GM12878 (cell line): ENCODE measurements around the gene SCGB1C2. TPM values are rescaled to one million over a fixed set of nuclear protein-coding genes. Genes with fewer than 3 reads are reported as not detected.

Experiments
- BCLAF1 ChIP-seq: fragments of 450-650 bp; IDR thresholded peaks from 2 replicates; pipeline ENCODE4 v1.6.1; 2017; ENCODE audit warnings: antibody characterized with exemption, mild to moderate bottlenecking, moderate library complexity
- NR2C2 ChIP-seq: IDR thresholded peaks from 2 replicates; pipeline ENCODE4 v1.6.1; 2011; ENCODE audit warnings: borderline replicate concordance, low read depth; ENCODE audit not compliant: control insufficient read depth, insufficient read length
- SRF ChIP-seq, 2 experiments: IDR thresholded peaks; 2 replicates each; pipeline ENCODE4 v1.6.1; 2011; ENCODE audit warnings: low read depth in 2 of 2, low read length in 2 of 2, mild to moderate bottlenecking in 1 of 2, moderate library complexity in 1 of 2
- polyA plus RNA-seq, 11 experiments: library from polyadenylated mRNA; depleted of rRNA in 4 of 11; unstranded in 6 of 11; stranded (reverse) in 5 of 11; fragments of >200 nt; fragmentation: Nextera tagmentation in 4 of 11; fragmentation: Illumina TruSeq in 1 of 11; extraction: Ambion mirVana in 4 of 11; extraction: Trizol in 1 of 11; gene quantifications; 1 replicate in 1 of 11; 2 replicates in 10 of 11; pipeline versions ENCODE4 v1.2.1 to v1.2.3, GENCODE V29; 2011 to 2016; ENCODE audit warnings: inconsistent platforms in 2 of 11, missing spikeins in 2 of 11, low read depth in 1 of 11
- small RNA-seq: library from RNA; depleted of rRNA; stranded (forward); fragments of <200 nt; gene quantifications from one replicate; pipeline ENCODE3, GENCODE V24; 2014
- total RNA-seq, 4 experiments: library from RNA; depleted of rRNA in 3 of 4; stranded (reverse); fragments of >200 nt in 3 of 4; fragmentation: Illumina TruSeq in 1 of 4; extraction: Trizol in 1 of 4; gene quantifications; 2 replicates each; pipeline versions ENCODE4 v1.2.1 to v1.2.3, GENCODE V29; 2013 to 2021

Gene SCGB1C2
- total and polyA plus RNA-seq, 10 of the 15 experiments (the other 5 are each of a cell fraction or from before 2014, with no cell fraction given) = not detected

GRCh38 chr17:187130-187529, 49.8 kb downstream of the SCGB1C2 start (continued):
- no peak for TF ChIP-seq NR2C2
- no peak for TF ChIP-seq BCLAF1
- no peak for TF ChIP-seq SRF (IDR thresholded peaks at IDR 0.05; ENCODE audit: low read depth in 2 of 2, low read length in 2 of 2)
- TF ChIP-seq, all 136 proteins: peak for 0

Small RNAs within 50 kb of the gene (small RNA-seq; reads per million reads assigned to genes)
- gene RF00026 = not detected

Other genes starting within 250 kb of the SCGB1C2 start
- gene DOC2B, start 44.1 kb downstream of the SCGB1C2 start, total RNA-seq (2014; rRNA removed) = not detected in 2 replicates
- not detected in 2 replicates for gene DOC2B, start 44.1 kb downstream of the SCGB1C2 start, total RNA-seq (2014; rRNA removed; fragmentation: Illumina TruSeq; extraction: Trizol)
- gene DOC2B, start 44.1 kb downstream of the SCGB1C2 start, total RNA-seq (2021) = not detected in 2 replicates
- gene DOC2B, start 44.1 kb downstream of the SCGB1C2 start, polyA plus RNA-seq (2011; rRNA removed) = not detected in 2 replicates
- gene DOC2B, start 44.1 kb downstream of the SCGB1C2 start, polyA plus RNA-seq (2014; fragmentation: Illumina TruSeq; extraction: Trizol) = not detected in 2 replicates
- not detected for gene DOC2B, start 44.1 kb downstream of the SCGB1C2 start, polyA plus RNA-seq (2014; fragmentation: Nextera tagmentation; extraction: Ambion mirVana)
- not detected in 2 replicates for gene DOC2B, start 44.1 kb downstream of the SCGB1C2 start, polyA plus RNA-seq (2014; rRNA removed)
- not detected for gene DOC2B, start 44.1 kb downstream of the SCGB1C2 start, polyA plus RNA-seq (2016; fragmentation: Nextera tagmentation; extraction: Ambion mirVana)
- gene RPH3AL, start 215.2 kb downstream of the SCGB1C2 start, total RNA-seq (2014; rRNA removed) = 0.49 and 0.62 TPM in 2 replicates
- gene RPH3AL, start 215.2 kb downstream of the SCGB1C2 start, total RNA-seq (2014; rRNA removed; fragmentation: Illumina TruSeq; extraction: Trizol) = 0.18 and 0.55 TPM in 2 replicates
- gene RPH3AL, start 215.2 kb downstream of the SCGB1C2 start, total RNA-seq (2021) = 0.51 and 1.2 TPM in 2 replicates
- gene RPH3AL, start 215.2 kb downstream of the SCGB1C2 start, polyA plus RNA-seq (2011; rRNA removed) = 0.45 and 0.53 TPM in 2 replicates
- gene RPH3AL, start 215.2 kb downstream of the SCGB1C2 start, polyA plus RNA-seq (2014; fragmentation: Illumina TruSeq; extraction: Trizol) = 0.22 TPM in 1 of 2 replicates, not detected in the other
- under 1 TPM in 1 of 2 experiments, not detected in 1; 0.04 TPM for gene RPH3AL, start 215.2 kb downstream of the SCGB1C2 start, polyA plus RNA-seq (2014; fragmentation: Nextera tagmentation; extraction: Ambion mirVana)
- 0.37 and 0.78 TPM in 2 replicates for gene RPH3AL, start 215.2 kb downstream of the SCGB1C2 start, polyA plus RNA-seq (2014; rRNA removed)
- under 1 TPM in 1 of 2 experiments, not detected in 1; 0.40 TPM for gene RPH3AL, start 215.2 kb downstream of the SCGB1C2 start, polyA plus RNA-seq (2016; fragmentation: Nextera tagmentation; extraction: Ambion mirVana)